Natural killer cell treated with Interleukin-12 subunit alpha and Interleukin-12 subunit beta and Interleukin-15 and Interleukin-18, amount 100 ng/mL, for 72 hours (primary cell): Measurements from ENCODE around the gene KIF13A. TPM values are rescaled to one million over a fixed set of nuclear protein-coding genes. Genes with fewer than 3 reads are reported as not detected.
"Not testable (repeated sequence)": the region's sequence is repeated elsewhere in the genome, so short reads cannot be mapped to it uniquely, and the experiment has no call there.

Experiments
- ATAC-seq, 2 donors: fragments of 150-1000 bp; cut with Tn5 transposase in 1 of 2; sonication (Bioruptor Pico), chemical (Tn5 transposase) in 1 of 2; 2 replicates each; pipeline ENCODE4 v1.10.0; 2021
- DNase-seq: peaks from one replicate; pipeline ENCODE4 v3.0.0; 2022; ENCODE audit warnings: low spot score
- H3K27ac Mint-ChIP-seq, 2 donors: 1 replicate in 1 of 2; 2 replicates in 1 of 2; pipeline ENCODE4 v1.8.0; 2022; ENCODE audit warnings: mixed read lengths in 2 of 2, mild to moderate bottlenecking in 1 of 2, moderate library complexity in 1 of 2
- H3K27me3 Mint-ChIP-seq, 2 donors: 1 replicate in 1 of 2; 2 replicates in 1 of 2; pipeline ENCODE4 v1.8.0; 2022; ENCODE audit warnings: mixed read lengths in 2 of 2
- H3K36me3 Mint-ChIP-seq: one replicate; pipeline ENCODE4 v1.8.0; 2022; ENCODE audit warnings: mixed read lengths
- H3K4me1 Mint-ChIP-seq, 2 donors: 1 replicate in 1 of 2; 2 replicates in 1 of 2; pipeline ENCODE4 v1.8.0; 2022; ENCODE audit warnings: low read depth in 2 of 2, mixed read lengths in 2 of 2, mild to moderate bottlenecking in 1 of 2
- H3K4me3 Mint-ChIP-seq: one replicate; pipeline ENCODE4 v1.8.0; 2022; ENCODE audit warnings: mixed read lengths
- H3K9me3 Mint-ChIP-seq: 2 replicates; pipeline ENCODE4 v1.8.0; 2022; ENCODE audit warnings: mixed read lengths
- total RNA-seq, 2 donors: library from RNA; stranded (reverse); gene quantifications; one replicate each; pipeline ENCODE4 v1.2.3, GENCODE V29; 2022

Gene KIF13A
- total RNA-seq, 2 donors from 2014 or later: 8.2 to 33.6 TPM

GRCh38 chr6:17889777-17890176, 97.7 kb downstream of the KIF13A start:
- not testable (repeated sequence) for H3K27me3 Mint-ChIP-seq, H3K36me3 Mint-ChIP-seq, H3K9me3 Mint-ChIP-seq

GRCh38 chr6:17886891-17887290, 100.5 kb downstream of the KIF13A start:
- Mint-ChIP-seq H3K4me1 (peaks cover 41 to 42% of the 10 kb centered on the region in 2 donors), H3K27me3 (peaks cover 0 to 3% of the 10 kb centered on the region in 2 donors), H3K4me3 (no peak overlapping the region), H3K9me3 (no peaks in the 10 kb centered on the region), H3K36me3 (peaks cover 2% of the 10 kb centered on the region), H3K27ac (peak overlapping the region in 1 of 2 donors; percentile 91)
- DNase-seq: no peak
- no peak for ATAC-seq

More at GRCh38 chr6:17889777-17890176, 97.7 kb downstream of the KIF13A start:
- not testable (repeated sequence) for H3K4me3 Mint-ChIP-seq, ATAC-seq, DNase-seq
- peaks cover 26 to 29% of the 10 kb centered on the region in 2 donors for H3K4me1 Mint-ChIP-seq
- H3K27ac Mint-ChIP-seq: peak overlapping the region in 1 of 2 donors; percentile 55

- Mint-ChIP-seq H3K4me1 (peaks cover 41 to 42% of the 10 kb centered on the region in 2 donors), H3K4me3 (peak overlapping the region; percentile 77), H3K27ac (peak overlapping the region; percentile 71 to 91), H3K27me3 (no peaks in the 10 kb centered on the region), H3K9me3 (no peaks in the 10 kb centered on the region), H3K36me3 (no peaks in the 10 kb centered on the region)
- DNase-seq (no peak), ATAC-seq (no peak)
Measured at GRCh38 chr6:17885889-17886576, 101.4 kb downstream of the KIF13A start.

GRCh38 chr6:17884498-17885478, 102.6 kb downstream of the KIF13A start:
- Mint-ChIP-seq H3K4me1 (peaks cover 41% of the 10 kb centered on the region in 2 donors), H3K27ac (peak overlapping the region; percentile 71 to 91), H3K36me3 (no peaks in the 10 kb centered on the region), H3K4me3 (peak overlapping the region; percentile 77), H3K9me3 (no peaks in the 10 kb centered on the region), H3K27me3 (no peaks in the 10 kb centered on the region)
- ATAC-seq: peak; percentile 84 to 89
- no peak for DNase-seq

GRCh38 chr6:17883665-17884497, 103.6 kb downstream of the KIF13A start:
- peaks cover 41% of the 10 kb centered on the region in 2 donors for H3K4me1 Mint-ChIP-seq
- H3K36me3 Mint-ChIP-seq: no peaks in the 10 kb centered on the region
- DNase-seq (no peak), ATAC-seq (peak; percentile 53 to 60)
- H3K4me3 Mint-ChIP-seq: peak overlapping the region; percentile 77
- H3K9me3 Mint-ChIP-seq: no peaks in the 10 kb centered on the region
- H3K27me3 Mint-ChIP-seq: no peaks in the 10 kb centered on the region
- peak overlapping the region; percentile 71 to 91 for H3K27ac Mint-ChIP-seq

GRCh38 chr6:17881085-17881858, 106.2 kb downstream of the KIF13A start:
- Mint-ChIP-seq H3K4me1 (peaks cover 30 to 33% of the 10 kb centered on the region in 2 donors), H3K36me3 (no peaks in the 10 kb centered on the region), H3K27me3 (peaks cover 0 to 1% of the 10 kb centered on the region in 2 donors), H3K9me3 (no peaks in the 10 kb centered on the region), H3K4me3 (no peak overlapping the region), H3K27ac (peak overlapping the region in 1 of 2 donors; percentile 41)
- DNase-seq (no peak), ATAC-seq (no peak)

GRCh38 chr6:17879184-17879583, 108.3 kb downstream of the KIF13A start:
- H3K27ac Mint-ChIP-seq: no peak overlapping the region
- peaks cover 2 to 3% of the 10 kb centered on the region in 2 donors for H3K27me3 Mint-ChIP-seq
- H3K4me3 Mint-ChIP-seq: no peak overlapping the region
- H3K36me3 Mint-ChIP-seq: no peaks in the 10 kb centered on the region
- H3K9me3 Mint-ChIP-seq: no peaks in the 10 kb centered on the region
- no peak for DNase-seq
- peaks cover 9 to 15% of the 10 kb centered on the region in 2 donors for H3K4me1 Mint-ChIP-seq
- no peak for ATAC-seq

GRCh38 chr6:17878734-17879133, 108.7 kb downstream of the KIF13A start:
- H3K4me3 Mint-ChIP-seq: no peak overlapping the region
- no peak for DNase-seq

GRCh38 chr6:17877895-17878440, 109.5 kb downstream of the KIF13A start:
- no peak for ATAC-seq
- H3K27ac Mint-ChIP-seq: no peak overlapping the region
- DNase-seq: no peak
- H3K36me3 Mint-ChIP-seq: no peaks in the 10 kb centered on the region
- H3K9me3 Mint-ChIP-seq: no peaks in the 10 kb centered on the region
- no peak overlapping the region for H3K4me3 Mint-ChIP-seq
- H3K27me3 Mint-ChIP-seq: peaks cover 3 to 6% of the 10 kb centered on the region in 2 donors
- H3K4me1 Mint-ChIP-seq: peaks cover 0 to 5% of the 10 kb centered on the region in 2 donors

More at GRCh38 chr6:17878734-17879133, 108.7 kb downstream of the KIF13A start:
- no peak for ATAC-seq
- Mint-ChIP-seq H3K27me3 (peaks cover 3 to 6% of the 10 kb centered on the region in 2 donors), H3K36me3 (no peaks in the 10 kb centered on the region), H3K9me3 (no peaks in the 10 kb centered on the region), H3K27ac (no peak overlapping the region), H3K4me1 (peaks cover 5 to 10% of the 10 kb centered on the region in 2 donors)

- Mint-ChIP-seq H3K36me3 (no peaks in the 10 kb centered on the region), H3K27ac (no peak overlapping the region), H3K9me3 (no peaks in the 10 kb centered on the region), H3K4me3 (no peak overlapping the region), H3K27me3 (peaks cover 3 to 6% of the 10 kb centered on the region in 2 donors), H3K4me1 (peaks cover 0 to 5% of the 10 kb centered on the region in 2 donors)
- ATAC-seq (no peak), DNase-seq (no peak)
Measured at GRCh38 chr6:17877196-17877894, 110.1 kb downstream of the KIF13A start.

- H3K9me3 Mint-ChIP-seq: no peaks in the 10 kb centered on the region
- no peak overlapping the region for H3K27ac Mint-ChIP-seq
- peaks cover 0 to 3% of the 10 kb centered on the region in 2 donors for H3K4me1 Mint-ChIP-seq
- no peaks in the 10 kb centered on the region for H3K36me3 Mint-ChIP-seq
- no peak overlapping the region for H3K4me3 Mint-ChIP-seq
- H3K27me3 Mint-ChIP-seq: peaks cover 3 to 6% of the 10 kb centered on the region in 2 donors
- no peak for DNase-seq
- no peak for ATAC-seq
Measured at GRCh38 chr6:17874753-17875152, 112.7 kb downstream of the KIF13A start.

- Mint-ChIP-seq H3K4me3 (no peak overlapping the region), H3K27ac (no peak overlapping the region), H3K4me1 (peaks cover 0 to 8% of the 10 kb centered on the region in 2 donors), H3K36me3 (no peaks in the 10 kb centered on the region), H3K9me3 (no peaks in the 10 kb centered on the region), H3K27me3 (peaks cover 3 to 6% of the 10 kb centered on the region in 2 donors)
- no peak for ATAC-seq
- DNase-seq: no peak
Measured at GRCh38 chr6:17872908-17873307, 114.5 kb downstream of the KIF13A start.
